HepG2 (cell line): ENCODE results near the gene TXNL4B.

Experiments
- ATF7 ChIP-seq, 2 experiments: fragments of 450-650 bp in 1 of 2; sonication (generic) in 1 of 2; formaldehyde crosslinking in 1 of 2; IDR thresholded peaks; 2 replicates each; pipeline versions ENCODE4 v1.4.0 to v1.6.1; 2016 to 2020; ENCODE audit warnings: antibody characterized with exemption in 1 of 2, mild to moderate bottlenecking in 1 of 2, missing genetic modification reagents in 1 of 2
- EZH2 ChIP-seq: conservative IDR thresholded peaks from 2 replicates; pipeline ENCODE4 v1.6.1; 2012; ENCODE audit warnings: mild to moderate bottlenecking, low read depth, low read length, moderate library complexity
- NBN ChIP-seq: fragments of 450-650 bp; conservative IDR thresholded peaks from 2 replicates; pipeline ENCODE4 v1.6.1; 2017
- NFE2L1 ChIP-seq: sonication (generic); formaldehyde crosslinking; IDR thresholded peaks from 2 replicates; pipeline ENCODE4 v1.4.0; 2020; ENCODE audit warnings: missing genetic modification reagents, mild to moderate bottlenecking, borderline replicate concordance
- SKI ChIP-seq: fragments of 450-650 bp; IDR thresholded peaks from one replicate; pipeline ENCODE4 v1.6.1; 2018; ENCODE audit warnings: mild to moderate bottlenecking; ENCODE audit not compliant: partially characterized antibody
- SRSF9 ChIP-seq: fragments of 200-400 bp; formaldehyde crosslinking; IDR thresholded peaks from 2 replicates; pipeline ENCODE4 v1.6.1; 2018; ENCODE audit warnings: borderline replicate concordance, mild to moderate bottlenecking, low read depth, low read length; ENCODE audit not compliant: insufficient read depth, poor library complexity, severe bottlenecking
- ZNF235 ChIP-seq: sonication (generic); formaldehyde crosslinking; IDR thresholded peaks from 2 replicates; pipeline ENCODE4 v1.8.1; 2023; ENCODE audit warnings: mild to moderate bottlenecking, missing genetic modification reagents, borderline replicate concordance
- ZNF720 ChIP-seq: sonication (generic); formaldehyde crosslinking; IDR thresholded peaks from 2 replicates; pipeline ENCODE4 v1.4.0; 2020; ENCODE audit warnings: missing genetic modification reagents
- TF ChIP-seq, protein P1 (sequence below): sonication (generic); formaldehyde crosslinking; IDR thresholded peaks from 2 replicates; pipeline ENCODE4 v1.5.0; 2020; ENCODE audit warnings: mild to moderate bottlenecking, missing genetic modification reagents, moderate library complexity

DNA sequence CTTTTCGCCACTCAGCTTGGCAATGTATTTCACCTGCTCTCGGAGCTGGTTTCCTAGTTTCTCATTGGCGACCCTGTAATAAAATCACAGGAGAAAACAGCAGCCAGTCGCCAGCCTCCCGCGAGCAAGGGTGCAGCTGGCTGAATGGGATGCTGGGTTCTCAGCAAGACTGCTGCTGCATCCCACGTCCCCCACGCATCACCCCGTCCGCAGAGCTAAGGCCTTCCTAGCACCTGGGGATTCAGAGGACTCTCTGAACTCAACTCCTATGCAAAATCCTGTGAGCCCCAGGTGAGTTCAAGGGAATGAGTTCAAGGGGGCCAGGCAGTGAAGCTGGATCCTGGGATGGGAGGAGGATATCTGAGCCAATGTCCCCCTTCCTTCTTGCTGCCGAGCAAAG lies 29.5 kb upstream of the TXNL4B start:
- TF ChIP-seq ATF7 (IDR thresholded peaks at IDR 0.05), result no peak
- no peak for TF ChIP-seq ATF7 (CRISPR knock-in tag; IDR thresholded peaks at IDR 0.05)
- TF ChIP-seq, protein P1, sequence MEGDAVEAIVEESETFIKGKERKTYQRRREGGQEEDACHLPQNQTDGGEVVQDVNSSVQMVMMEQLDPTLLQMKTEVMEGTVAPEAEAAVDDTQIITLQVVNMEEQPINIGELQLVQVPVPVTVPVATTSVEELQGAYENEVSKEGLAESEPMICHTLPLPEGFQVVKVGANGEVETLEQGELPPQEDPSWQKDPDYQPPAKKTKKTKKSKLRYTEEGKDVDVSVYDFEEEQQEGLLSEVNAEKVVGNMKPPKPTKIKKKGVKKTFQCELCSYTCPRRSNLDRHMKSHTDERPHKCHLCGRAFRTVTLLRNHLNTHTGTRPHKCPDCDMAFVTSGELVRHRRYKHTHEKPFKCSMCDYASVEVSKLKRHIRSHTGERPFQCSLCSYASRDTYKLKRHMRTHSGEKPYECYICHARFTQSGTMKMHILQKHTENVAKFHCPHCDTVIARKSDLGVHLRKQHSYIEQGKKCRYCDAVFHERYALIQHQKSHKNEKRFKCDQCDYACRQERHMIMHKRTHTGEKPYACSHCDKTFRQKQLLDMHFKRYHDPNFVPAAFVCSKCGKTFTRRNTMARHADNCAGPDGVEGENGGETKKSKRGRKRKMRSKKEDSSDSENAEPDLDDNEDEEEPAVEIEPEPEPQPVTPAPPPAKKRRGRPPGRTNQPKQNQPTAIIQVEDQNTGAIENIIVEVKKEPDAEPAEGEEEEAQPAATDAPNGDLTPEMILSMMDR (CRISPR knock-in tag), result no peak
- no peak for TF ChIP-seq SRSF9
- TF ChIP-seq NBN, result no peak
- TF ChIP-seq SKI, result no peak
- TF ChIP-seq ZNF235, result no peak
- no peak for TF ChIP-seq NFE2L1
- no peak for TF ChIP-seq EZH2
- TF ChIP-seq ZNF720 (CRISPR knock-in tag), result no peak
